ENCODE results near the gene CYP2W1.

The CYP2W1 gene

DNA sequence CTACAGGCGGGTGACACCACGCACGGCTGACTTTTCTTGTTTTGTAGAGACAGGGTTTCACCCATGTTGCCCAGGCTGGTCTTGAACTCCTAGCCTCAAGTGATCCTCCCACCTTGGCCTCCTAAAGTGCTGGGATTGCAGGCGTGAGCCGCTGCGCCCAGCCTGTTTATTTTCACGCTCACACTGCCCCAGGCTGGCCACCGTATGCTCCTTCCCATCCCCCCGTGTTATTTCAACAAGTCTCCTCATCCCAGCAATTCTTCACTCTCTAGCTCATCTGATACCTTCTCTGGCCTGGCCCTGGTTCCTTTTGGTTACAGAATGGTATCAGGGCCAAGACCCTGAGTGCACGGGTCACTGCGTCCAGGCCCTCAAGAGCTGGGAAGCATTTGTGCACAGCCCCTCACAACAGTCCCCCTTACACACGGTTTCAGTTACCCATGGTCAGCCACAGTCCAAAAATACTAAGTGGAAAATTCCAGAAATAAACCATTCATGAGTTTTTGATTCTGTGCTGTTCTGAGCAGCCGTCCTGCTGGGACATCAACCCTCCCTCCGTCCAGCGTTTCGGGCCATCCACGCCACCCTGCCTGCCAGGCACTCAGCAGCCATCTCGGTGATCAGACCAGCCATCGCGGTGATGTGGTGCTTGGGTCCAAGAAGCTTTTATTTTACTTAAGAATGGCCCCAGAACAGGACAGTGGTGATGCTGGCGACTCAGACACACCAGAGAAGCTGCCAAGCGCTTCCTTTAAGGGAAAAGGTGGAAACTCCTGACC, 16.5 kb upstream of the CYP2W1 start:
- no peak overlapping the region for H3K4me3 ChIP-seq (ENCODE audit: low read length)
- DNase-seq (ENCODE audit: low read depth) = no peak
- no peak for TF ChIP-seq CTCF (conservative IDR thresholded peaks at IDR 0.05; ENCODE audit: low read length)

DNA sequence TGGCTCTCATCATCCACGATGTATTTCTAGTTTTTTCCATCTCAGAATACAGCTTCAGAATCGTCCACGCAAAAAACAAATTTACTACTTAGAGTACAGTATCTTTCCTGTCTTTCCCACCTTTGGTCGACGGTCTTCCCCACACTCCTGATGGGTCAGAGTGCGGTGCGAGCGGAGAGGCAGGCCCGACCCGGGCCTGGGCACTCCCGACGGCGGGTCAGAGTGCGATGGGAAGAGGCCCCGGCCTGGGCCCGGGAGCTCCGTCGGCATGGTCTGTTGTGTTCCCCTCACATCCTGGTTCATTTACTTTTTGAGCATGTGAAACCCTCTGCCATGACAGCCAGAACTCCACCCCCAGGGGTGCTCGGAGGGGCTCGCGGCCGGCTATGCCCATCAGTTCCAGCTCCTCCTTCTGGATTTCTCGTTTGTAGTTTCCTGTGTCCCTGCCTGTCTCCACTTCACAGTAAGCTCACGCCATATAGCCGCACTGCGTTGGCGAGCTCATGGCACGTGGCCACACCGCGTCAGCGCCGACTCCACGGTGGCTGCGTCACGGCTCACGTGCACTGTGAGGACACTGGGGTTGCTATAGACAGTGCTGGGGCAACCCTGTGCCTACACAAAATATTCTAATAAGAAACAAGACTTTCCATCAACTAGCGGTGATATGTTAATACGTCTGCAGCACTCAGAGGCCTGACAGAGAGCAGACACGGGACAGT, 15.5 kb upstream of the CYP2W1 start:
- no peak for DNase-seq (ENCODE audit: low read depth)
- H3K4me3 ChIP-seq (ENCODE audit: low read length) = no peak overlapping the region
- no peak for TF ChIP-seq CTCF (conservative IDR thresholded peaks at IDR 0.05; ENCODE audit: low read length)

DNA sequence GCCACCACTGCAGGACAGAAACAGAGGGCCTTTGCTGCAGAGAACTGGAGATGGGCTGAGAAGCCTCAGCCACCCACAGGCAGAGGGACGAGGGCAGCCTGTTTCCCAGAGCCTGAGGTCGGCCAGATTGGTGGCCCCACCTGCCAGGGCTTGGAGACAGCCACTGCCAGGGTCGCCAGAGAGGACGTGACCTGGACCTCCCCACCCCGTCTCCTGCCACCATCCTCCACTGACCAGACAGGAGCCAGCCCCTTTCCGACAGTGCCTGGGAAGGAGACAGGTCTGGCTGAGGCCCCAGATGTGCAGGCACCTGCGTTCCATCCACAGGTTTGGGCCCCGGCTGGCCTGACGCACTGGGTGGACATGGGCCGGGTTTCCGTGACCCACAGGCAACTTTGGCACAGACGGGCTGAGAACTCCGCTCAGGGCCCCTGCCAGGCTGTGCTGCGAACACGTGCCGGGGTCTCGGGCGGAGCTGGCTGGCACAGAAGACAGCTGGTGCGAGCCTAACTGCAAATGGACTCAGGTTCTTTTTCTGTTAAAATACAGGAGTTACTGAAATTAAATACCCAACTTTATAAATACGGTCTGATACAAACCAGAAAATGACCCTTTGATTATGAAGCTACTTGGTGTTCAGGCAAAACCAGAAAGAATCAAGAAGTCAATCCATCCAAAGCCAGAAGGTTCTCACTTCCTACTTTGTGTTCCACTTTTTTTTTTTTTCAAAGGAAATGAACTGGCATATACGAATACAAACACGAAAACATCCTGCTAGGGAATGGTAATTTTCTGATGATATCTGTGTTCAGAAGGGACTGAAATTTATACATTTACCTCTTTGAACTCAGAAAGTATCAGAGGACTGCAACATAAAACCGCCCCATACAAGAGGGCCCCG, 14.5 kb upstream of the CYP2W1 start:
- TF ChIP-seq CTCF (conservative IDR thresholded peaks at IDR 0.05; ENCODE audit: low read length) = no peak
- no peak for DNase-seq (ENCODE audit: low read depth)
- H3K4me3 ChIP-seq (ENCODE audit: low read length) = no peak overlapping the region

DNA sequence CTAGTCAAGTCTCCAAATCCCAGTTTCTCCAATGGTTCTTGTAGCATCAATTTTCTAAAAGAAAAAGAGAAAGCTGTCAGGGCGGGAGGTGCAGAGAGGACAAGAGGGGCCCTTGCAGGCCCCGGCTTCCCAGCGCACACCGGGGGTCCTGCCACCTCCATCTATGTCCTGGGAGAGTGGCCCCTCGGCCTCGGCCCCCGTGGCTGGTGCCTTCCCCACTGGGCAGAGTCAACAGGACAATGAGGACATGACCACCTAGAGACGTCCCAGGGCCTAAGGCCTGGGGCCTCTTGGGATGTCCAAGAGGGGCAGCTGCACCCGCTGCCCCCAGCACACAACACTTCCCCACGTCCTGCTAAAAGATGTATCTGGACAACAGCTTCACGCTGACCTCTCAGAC, 13.6 kb upstream of the CYP2W1 start:
- DNase-seq (ENCODE audit: low read depth) = no peak
- no peak for TF ChIP-seq CTCF (conservative IDR thresholded peaks at IDR 0.05; ENCODE audit: low read length)
- no peak overlapping the region for H3K4me3 ChIP-seq (ENCODE audit: low read length)

GRCh38 chr7:970744-971143, 12.2 kb upstream of the CYP2W1 start:
- no peak for DNase-seq (ENCODE audit: low read depth)
- TF ChIP-seq CTCF (conservative IDR thresholded peaks at IDR 0.05; ENCODE audit: low read length) = no peak
- H3K4me3 ChIP-seq (ENCODE audit: low read length) = no peak overlapping the region

DNA sequence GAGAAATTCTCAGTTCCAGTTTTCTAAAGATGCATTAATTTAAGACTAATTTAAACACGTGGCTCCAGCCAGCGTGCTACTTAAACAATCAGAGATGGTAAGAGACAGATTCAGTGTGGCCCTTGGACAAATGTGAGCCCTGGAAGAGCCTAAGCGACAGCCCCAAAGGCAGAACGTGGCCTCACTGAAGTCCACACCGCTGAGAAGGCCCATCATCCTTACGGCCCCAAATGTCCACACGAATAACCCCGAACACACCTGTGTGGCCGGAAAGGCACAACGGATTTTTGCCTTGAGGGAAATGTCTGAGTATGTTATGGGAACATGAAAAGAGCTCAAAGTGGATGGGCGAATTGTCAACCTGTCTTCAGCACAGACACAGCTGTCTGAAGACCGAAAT, 10.9 kb upstream of the CYP2W1 start:
- no peak overlapping the region for H3K4me3 ChIP-seq (ENCODE audit: low read length)
- no peak for TF ChIP-seq CTCF (conservative IDR thresholded peaks at IDR 0.05; ENCODE audit: low read length)

More for the DNA sequence above, 10.9 kb upstream of the CYP2W1 start:
- DNase-seq (ENCODE audit: low read depth) = no peak

All from AG10803 (cell line).